Transverse colon (tissue), 4 donors: ENCODE data around the gene CLSTN1. TPM values are rescaled to one million over a fixed set of nuclear protein-coding genes. Genes with fewer than 3 reads are reported as not detected.
"Not testable (repeated sequence)": the region's sequence is repeated elsewhere in the genome, so short reads cannot be mapped to it uniquely, and the experiment has no call there.

Experiments
- DNase-seq: peaks from one replicate; pipeline ENCODE4 v3.0.0-alpha.2; 2019
- H3K27ac ChIP-seq, 4 donors: fragments of 200-600 bp; sonication (generic); 2 replicates each; pipeline ENCODE4 v1.5.1; 2016 to 2018; ENCODE audit warnings: inconsistent platforms in 4 of 4
- H3K27me3 ChIP-seq: fragments of 200-600 bp; sonication (generic); 2 replicates; pipeline ENCODE4 v1.5.1; 2017; ENCODE audit warnings: inconsistent platforms
- H3K36me3 ChIP-seq, 4 donors: fragments of 200-600 bp; sonication (generic); 2 replicates each; pipeline ENCODE4 v1.5.1; 2017 to 2019; ENCODE audit warnings: inconsistent platforms in 4 of 4
- H3K4me1 ChIP-seq, 4 donors: fragments of 200-600 bp; sonication (generic); 2 replicates each; pipeline ENCODE4 v1.5.1; 2017 to 2020; ENCODE audit warnings: inconsistent platforms in 4 of 4
- H3K4me3 ChIP-seq, 4 donors: fragments of 200-600 bp; sonication (generic); 1 replicate in 1 of 4; 2 replicates in 3 of 4; pipeline versions ENCODE4 v1.5.1 to v1.6.1; 2017 to 2019; ENCODE audit warnings: inconsistent platforms in 4 of 4
- H3K9me3 ChIP-seq, 2 donors: fragments of 200-600 bp; sonication (generic); 2 replicates each; pipeline ENCODE4 v1.5.1; 2017 to 2019; ENCODE audit warnings: inconsistent platforms in 2 of 2
- EP300 ChIP-seq: sonication (generic); formaldehyde crosslinking; IDR thresholded peaks from one replicate; pipeline ENCODE4 v1.6.1; 2017; ENCODE audit warnings: antibody characterized with exemption, low read depth
- POLR2A ChIP-seq: fragments of 450-650 bp; IDR thresholded peaks from one replicate; pipeline ENCODE4 v1.6.1; 2016; ENCODE audit warnings: antibody characterized with exemption, mild to moderate bottlenecking, moderate library complexity
- POLR2AphosphoS5 ChIP-seq, 3 donors: sonication (generic); formaldehyde crosslinking; IDR thresholded peaks; one replicate each; pipeline ENCODE4 v1.6.1; 2016; ENCODE audit warnings: antibody characterized with exemption in 3 of 3
- WGBS, 2 donors: methylation state at CpG; one replicate each; pipeline ENCODE4 v1.1.5; 2018; ENCODE audit warnings: low coverage in 1 of 2; 5-methylcytosine and 5-hydroxymethylcytosine counted together
- in situ Hi-C, 4 donors: fragments of 200-750 bp; cut with MboI; loops; one replicate each; pipeline versions ENCODE4 v1.15.0 to v1.15.1; 2017; ENCODE audit warnings: low sequenced_read_pairs in 3 of 4, low pct_ligation_motif_present in 1 of 4, low pct_unique_long_range_greater_than_20kb in 1 of 4
- intact Hi-C: fragments of 100-400 bp; cut with DNase I; formaldehyde crosslinking; loops from one replicate; pipeline ENCODE4 v1.15.1; 2023; ENCODE audit warnings: low total_unique reads
- total RNA-seq, 4 donors: library from RNA; depleted of rRNA; stranded (reverse); fragments of >200 nt; gene quantifications; one replicate each; pipeline ENCODE4 v1.1.0, GENCODE V29; 2016
- TF ChIP-seq, protein P1 (sequence below), 5 experiments: fragments of 200-600 bp in 3 of 5; fragments of 450-650 bp in 2 of 5; sonication (generic) in 3 of 5; IDR thresholded peaks; 1 replicate in 2 of 5; 2 replicates in 3 of 5; pipeline ENCODE4 v1.5.1; 2016 to 2017; ENCODE audit warnings: antibody characterized with exemption in 5 of 5, inconsistent platforms in 3 of 5, mild to moderate bottlenecking in 2 of 5, moderate library complexity in 1 of 5

Gene CLSTN1
- total RNA-seq, 4 donors from 2014 or later = 118 to 191 (median 143) TPM

DNA sequence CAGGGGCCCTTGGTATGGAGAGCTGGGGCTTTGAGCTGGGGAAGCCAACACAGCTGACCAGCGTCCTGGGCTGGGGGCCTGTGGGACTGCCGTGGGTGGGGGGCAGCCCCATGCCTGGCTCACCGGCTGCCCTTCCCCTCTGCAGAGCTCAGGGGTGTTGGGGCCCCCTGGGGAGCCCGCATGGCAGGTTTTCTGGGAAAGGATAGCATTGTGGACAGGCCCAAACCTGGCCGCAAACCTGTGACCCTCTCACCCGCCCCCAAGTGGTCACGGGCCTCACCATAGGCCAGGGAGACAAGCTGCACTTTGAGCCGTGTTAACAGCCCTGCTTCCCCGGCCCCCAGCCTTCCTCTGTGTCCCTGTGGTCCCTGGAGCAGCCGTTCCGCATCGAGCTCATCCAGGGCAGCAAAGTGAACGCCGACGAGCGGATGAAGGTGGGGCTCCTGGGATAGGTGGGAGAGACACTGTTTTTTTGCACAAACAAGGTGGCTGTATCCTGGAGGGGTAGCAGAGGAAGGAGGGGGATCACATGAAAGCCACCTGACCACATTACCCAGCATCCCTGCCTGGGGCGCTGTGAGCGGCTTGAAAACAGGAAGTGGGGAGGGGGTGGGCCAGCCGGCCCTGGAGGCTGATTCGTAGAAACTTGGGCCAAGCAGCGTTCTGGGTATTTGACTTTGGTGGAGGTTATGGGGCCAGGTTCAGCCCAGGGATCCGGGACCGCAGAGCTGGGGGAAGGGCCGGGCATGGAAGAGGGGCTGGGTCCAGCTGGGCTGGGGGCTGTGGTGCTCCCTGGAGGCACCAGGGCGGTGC is 106.4 kb downstream of the CLSTN1 start:
- in situ Hi-C loops (no loop called here), intact Hi-C loops (no loop called here)
- TF ChIP-seq POLR2A = peak; percentile 12
- TF ChIP-seq, protein P1, sequence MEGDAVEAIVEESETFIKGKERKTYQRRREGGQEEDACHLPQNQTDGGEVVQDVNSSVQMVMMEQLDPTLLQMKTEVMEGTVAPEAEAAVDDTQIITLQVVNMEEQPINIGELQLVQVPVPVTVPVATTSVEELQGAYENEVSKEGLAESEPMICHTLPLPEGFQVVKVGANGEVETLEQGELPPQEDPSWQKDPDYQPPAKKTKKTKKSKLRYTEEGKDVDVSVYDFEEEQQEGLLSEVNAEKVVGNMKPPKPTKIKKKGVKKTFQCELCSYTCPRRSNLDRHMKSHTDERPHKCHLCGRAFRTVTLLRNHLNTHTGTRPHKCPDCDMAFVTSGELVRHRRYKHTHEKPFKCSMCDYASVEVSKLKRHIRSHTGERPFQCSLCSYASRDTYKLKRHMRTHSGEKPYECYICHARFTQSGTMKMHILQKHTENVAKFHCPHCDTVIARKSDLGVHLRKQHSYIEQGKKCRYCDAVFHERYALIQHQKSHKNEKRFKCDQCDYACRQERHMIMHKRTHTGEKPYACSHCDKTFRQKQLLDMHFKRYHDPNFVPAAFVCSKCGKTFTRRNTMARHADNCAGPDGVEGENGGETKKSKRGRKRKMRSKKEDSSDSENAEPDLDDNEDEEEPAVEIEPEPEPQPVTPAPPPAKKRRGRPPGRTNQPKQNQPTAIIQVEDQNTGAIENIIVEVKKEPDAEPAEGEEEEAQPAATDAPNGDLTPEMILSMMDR (IDR thresholded peaks at IDR 0.05) = no peak
- TF ChIP-seq EP300 = no peak
- Histone ChIP-seq H3K36me3 (no peaks in the 10 kb centered on the region), H3K27ac (peak overlapping the region; percentile 48 to 78 (median 68)), H3K27me3 (no peaks in the 10 kb centered on the region), H3K9me3 (no peaks in the 10 kb centered on the region), H3K4me1 (peaks cover 0 to 15% (median 4%) of the 10 kb centered on the region in 4 donors), H3K4me3 (peak overlapping the region in 2 of 4 donors; percentile 16 to 36)
- WGBS, 2 donors = 77% methylated on average over 25 of the region's 25 CpGs; no CpG with 5 or more reads in 1 of the 2 donors
- peak; percentile 82 for DNase-seq

DNA sequence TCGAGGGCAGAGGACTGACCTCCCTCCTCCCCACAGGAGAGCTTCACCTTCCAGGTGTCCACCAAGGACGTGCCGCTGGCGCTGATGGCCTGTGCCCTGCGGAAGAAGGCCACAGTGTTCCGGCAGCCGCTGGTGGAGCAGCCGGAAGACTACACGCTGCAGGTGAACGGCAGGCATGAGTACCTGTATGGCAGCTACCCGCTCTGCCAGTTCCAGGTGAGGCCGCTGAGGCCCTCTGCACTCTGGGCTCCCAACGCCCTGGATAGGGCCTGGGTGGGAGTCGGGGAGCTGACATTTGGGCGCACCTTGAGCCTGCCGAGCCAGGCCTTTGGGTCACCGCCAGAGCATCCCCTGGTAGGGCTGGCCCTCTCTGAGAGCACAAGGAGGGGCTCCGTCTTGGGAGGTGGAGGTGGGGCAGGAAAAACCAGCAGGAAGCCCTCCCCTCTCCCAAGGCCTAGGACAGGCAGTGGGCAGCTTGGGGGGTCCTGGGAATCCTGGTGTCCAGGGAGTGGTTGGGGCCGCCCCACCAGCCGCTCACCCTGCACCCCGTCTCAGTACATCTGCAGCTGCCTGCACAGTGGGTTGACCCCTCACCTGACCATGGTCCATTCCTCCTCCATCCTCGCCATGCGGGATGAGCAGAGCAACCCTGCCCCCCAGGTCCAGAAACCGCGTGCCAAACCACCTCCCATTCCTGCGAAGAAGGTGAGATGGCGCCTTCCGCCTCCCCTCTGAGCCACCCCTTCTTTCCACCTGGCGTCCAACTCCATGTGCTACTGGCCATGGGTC is 107.2 kb downstream of the CLSTN1 start:
- in situ Hi-C loops = no loop called here
- intact Hi-C loops = no loop called here
- no peaks in the 10 kb centered on the region for H3K27me3 ChIP-seq
- H3K4me1 ChIP-seq = peaks cover 0 to 14% (median 4%) of the 10 kb centered on the region in 4 donors
- WGBS, 2 donors = 93% methylated on average over 27 of the region's 29 CpGs; no CpG with 5 or more reads in 1 of the 2 donors
- TF ChIP-seq, protein P1 (IDR thresholded peaks at IDR 0.05) = no peak
- TF ChIP-seq EP300 (no peak), POLR2AphosphoS5 (IDR thresholded peaks at IDR 0.05) (no peak), POLR2A (no peak)
- DNase-seq = no peak
- peak overlapping the region in 1 of 4 donors; percentile 36 for H3K4me3 ChIP-seq
- H3K36me3 ChIP-seq = no peaks in the 10 kb centered on the region
- H3K9me3 ChIP-seq = no peaks in the 10 kb centered on the region
- peak overlapping the region; percentile 48 to 78 (median 67) for H3K27ac ChIP-seq

DNA sequence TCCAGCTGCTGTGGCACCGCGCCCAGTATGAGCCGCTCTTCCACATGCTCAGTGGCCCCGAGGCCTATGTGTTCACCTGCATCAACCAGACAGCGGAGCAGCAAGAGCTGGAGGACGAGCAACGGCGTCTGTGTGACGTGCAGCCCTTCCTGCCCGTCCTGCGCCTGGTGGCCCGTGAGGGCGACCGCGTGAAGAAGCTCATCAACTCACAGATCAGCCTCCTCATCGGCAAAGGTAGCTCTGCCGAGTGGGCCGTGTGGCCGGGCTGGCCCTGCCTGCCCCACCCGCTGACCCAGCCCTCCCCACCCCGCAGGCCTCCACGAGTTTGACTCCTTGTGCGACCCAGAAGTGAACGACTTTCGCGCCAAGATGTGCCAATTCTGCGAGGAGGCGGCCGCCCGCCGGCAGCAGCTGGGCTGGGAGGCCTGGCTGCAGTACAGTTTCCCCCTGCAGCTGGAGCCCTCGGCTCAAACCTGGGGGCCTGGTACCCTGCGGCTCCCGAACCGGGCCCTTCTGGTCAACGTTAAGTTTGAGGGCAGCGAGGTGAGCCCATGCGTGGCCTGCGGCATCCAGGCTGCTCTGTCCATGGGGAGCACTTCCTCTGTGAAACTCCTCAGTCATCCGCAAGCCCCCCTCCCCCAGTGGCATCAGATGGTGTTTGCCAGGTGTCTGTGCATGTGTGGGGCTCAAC is 108.1 kb downstream of the CLSTN1 start:
- in situ Hi-C loops (no loop called here), intact Hi-C loops (no loop called here)
- TF ChIP-seq POLR2A = no peak
- TF ChIP-seq, protein P1 (IDR thresholded peaks at IDR 0.05) = no peak
- TF ChIP-seq EP300 = no peak
- no peak for TF ChIP-seq POLR2AphosphoS5 (IDR thresholded peaks at IDR 0.05)
- Histone ChIP-seq H3K9me3 (no peaks in the 10 kb centered on the region), H3K36me3 (no peaks in the 10 kb centered on the region), H3K27ac (peak overlapping the region in 1 of 4 donors; percentile 20), H3K4me1 (peaks cover 0 to 12% (median 4%) of the 10 kb centered on the region in 4 donors), H3K27me3 (no peaks in the 10 kb centered on the region), H3K4me3 (no peak overlapping the region)
- 94% methylated on average over 29 of the region's 40 CpGs; no CpG with 5 or more reads in 1 of the 2 donors for WGBS, 2 donors
- DNase-seq = no peak

DNA sequence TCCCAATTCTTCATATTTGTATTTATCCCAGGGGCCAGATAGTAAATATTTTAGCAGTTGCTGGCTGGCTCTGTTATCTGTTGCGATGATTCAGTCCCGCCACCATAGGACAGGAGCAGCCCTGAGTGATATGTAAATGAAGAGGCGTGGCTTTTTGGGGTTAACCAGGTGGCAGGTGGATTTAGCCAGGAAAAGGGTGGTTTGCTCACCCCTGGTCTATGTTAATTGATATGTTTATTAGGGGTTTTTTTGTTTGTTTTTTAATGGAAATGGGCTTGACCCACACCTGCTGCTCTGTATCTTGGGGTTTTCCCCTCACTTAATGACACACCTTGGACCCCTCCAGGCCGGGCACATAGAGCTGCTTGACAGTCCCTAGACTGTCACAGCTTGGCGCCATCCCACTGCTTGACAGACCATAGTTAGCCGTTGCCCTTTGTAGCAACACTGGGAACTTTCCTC is 109.5 kb downstream of the CLSTN1 start:
- H3K36me3 ChIP-seq = no peaks in the 10 kb centered on the region
- no peak overlapping the region for H3K27ac ChIP-seq
- no peaks in the 10 kb centered on the region for H3K9me3 ChIP-seq
- no peak overlapping the region for H3K4me3 ChIP-seq
- intact Hi-C loops (no loop called here), in situ Hi-C loops (no loop called here)
- no peak for DNase-seq
- TF ChIP-seq POLR2AphosphoS5 (IDR thresholded peaks at IDR 0.05) (no peak), POLR2A (no peak), EP300 (no peak)
- TF ChIP-seq, protein P1 (IDR thresholded peaks at IDR 0.05) = no peak
- no peaks in the 10 kb centered on the region for H3K27me3 ChIP-seq
- WGBS, 2 donors = 63 to 64% methylated on average over 3 to 6 of the region's 6 CpGs
- H3K4me1 ChIP-seq = peaks cover 0 to 12% (median 4%) of the 10 kb centered on the region in 4 donors

DNA sequence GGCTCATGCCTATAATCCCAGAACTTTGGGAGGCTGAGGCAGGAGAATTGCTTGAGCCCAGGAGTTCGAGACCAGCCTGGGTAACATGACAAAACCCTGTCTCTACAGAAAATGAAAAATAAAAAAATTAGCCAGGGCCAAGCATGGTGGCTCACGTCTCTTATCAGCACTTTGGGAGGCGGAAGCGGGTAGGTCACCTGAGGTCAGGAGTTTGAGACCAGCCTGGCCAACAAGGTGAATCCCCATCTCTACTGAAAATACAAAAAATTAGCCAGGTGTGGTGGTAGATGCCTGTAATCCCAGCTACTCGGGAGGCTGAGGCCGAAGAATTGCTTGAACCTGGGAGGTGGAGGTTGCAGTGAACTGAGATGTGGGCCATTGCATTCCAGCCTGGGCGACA is 111.0 kb downstream of the CLSTN1 start:
- in situ Hi-C loops, H3K36me3 ChIP-seq, H3K4me3 ChIP-seq, H3K4me1 ChIP-seq, H3K9me3 ChIP-seq, H3K27ac ChIP-seq, intact Hi-C loops, H3K27me3 ChIP-seq, DNase-seq: not testable (repeated sequence)
- WGBS, 2 donors = 95 to 96% methylated on average over 4 to 7 of the region's 7 CpGs
